GM12891 (cell line): Measurements from ENCODE around the gene SYN1.

ENCODE experiments used
- PAX5 ChIP-seq: IDR thresholded peaks from 2 replicates; pipeline ENCODE4 v1.6.1; 2011; ENCODE audit warnings: low read length, moderate library complexity, mild to moderate bottlenecking; ENCODE audit not compliant: insufficient read depth, severe bottlenecking
- POLR2A ChIP-seq: IDR thresholded peaks from 2 replicates; pipeline ENCODE4 v1.6.1; 2011; ENCODE audit warnings: low read depth, low read length, control low read depth
- POLR2AphosphoS5 ChIP-seq: IDR thresholded peaks from 2 replicates; pipeline ENCODE4 v1.6.1; 2011; ENCODE audit warnings: low read depth, low read length, control low read depth
- SPI1 ChIP-seq: IDR thresholded peaks from 2 replicates; pipeline ENCODE4 v1.6.1; 2011; ENCODE audit warnings: low read depth, low read length, control low read depth
- TAF1 ChIP-seq: IDR thresholded peaks from 2 replicates; pipeline ENCODE4 v1.6.1; 2011; ENCODE audit warnings: low read depth, low read length, control low read depth

DNA sequence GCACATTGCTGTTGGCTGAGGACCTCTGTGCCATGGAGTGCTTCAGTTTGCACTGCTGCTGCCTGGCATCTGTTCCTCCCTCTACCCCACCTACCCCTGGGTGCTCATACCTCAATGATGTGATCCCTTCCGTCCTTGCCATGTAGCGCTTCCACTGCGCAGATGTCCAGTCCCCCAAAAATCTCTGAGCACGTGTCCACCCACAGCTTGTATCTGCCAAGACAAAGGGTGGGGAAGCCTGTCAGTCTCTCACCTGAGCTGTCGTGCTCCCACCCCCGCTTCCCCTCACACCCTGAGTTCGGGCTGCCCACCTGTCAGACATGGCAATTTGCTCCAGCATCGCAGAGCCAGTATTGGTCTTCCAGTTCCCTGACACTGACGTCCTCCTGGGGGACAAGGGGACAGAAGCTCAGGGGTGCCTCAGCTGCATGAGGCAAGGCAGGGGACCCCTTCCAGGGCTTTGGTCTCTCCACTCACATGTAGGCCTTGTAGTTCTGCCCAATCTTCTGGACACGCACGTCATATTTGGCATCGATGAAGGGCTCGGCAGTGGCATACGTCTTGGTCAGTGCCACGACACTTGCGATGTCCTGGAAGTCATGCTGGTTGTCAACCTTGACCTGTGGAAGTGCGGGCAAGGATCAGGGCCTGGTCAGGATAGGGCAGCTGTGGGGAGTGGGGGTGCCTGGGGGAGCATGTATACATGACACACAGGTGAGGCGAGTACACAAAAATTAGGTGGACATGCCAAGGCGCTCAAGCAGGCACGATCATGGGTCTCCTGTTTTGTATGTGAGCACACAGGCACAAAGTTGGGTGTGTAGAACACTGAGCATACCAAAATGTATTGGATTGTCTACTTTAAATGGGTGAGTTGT, 43.4 kb downstream of the SYN1 start:
- no peak for TF ChIP-seq POLR2A
- TF ChIP-seq POLR2AphosphoS5 = no peak
- TF ChIP-seq TAF1 = no peak
- TF ChIP-seq SPI1 = no peak
- TF ChIP-seq PAX5 = no peak
